IMR-90 (cell line): Measurements from ENCODE around the gene TEDDM1. TPM values are rescaled to one million over a fixed set of nuclear protein-coding genes. Genes with fewer than 3 reads are reported as not detected.

Experiments
- ATAC-seq: fragments of 200-7000 bp; cut with Tn5 transposase; 2 replicates; pipeline ENCODE4 v1.9.1; 2020; ENCODE audit warnings: low read depth, mild to moderate bottlenecking, moderate library complexity
- BruUV-seq: library from RNA; stranded (reverse); fragments of 400-500 nt; replicated peaks from 2 replicates; lab custom pipeline; 2021; lab: Mats Ljungman, UMichigan
- CTCF ChIA-PET: fragments of 300-600 bp; formaldehyde crosslinking; extraction: SDS; loops from one replicate; lab custom pipeline; 2021; ENCODE audit warnings: antibody characterized with exemption; lab: Yijun Ruan, JAX
- POLR2A ChIA-PET: fragments of 300-600 bp; sonication (Branson Sonifier 250); formaldehyde crosslinking; loops from one replicate; lab custom pipeline; 2022; ENCODE audit warnings: antibody characterized with exemption; ENCODE audit not compliant: unreplicated experiment; lab: Charles Lee
- DNase-seq: peaks from one replicate; pipeline ENCODE4 v3.0.0; 2013
- H2AFZ ChIP-seq: replicated peaks from 2 replicates; pipeline ENCODE3; 2013; ENCODE audit warnings: low read length, mild to moderate bottlenecking; ENCODE audit not compliant: poor library complexity
- H2AK5ac ChIP-seq: 2 replicates; pipeline ENCODE4 v1.6.1; 2013; ENCODE audit warnings: low read depth, low read length, inconsistent platforms
- H2AK9ac ChIP-seq: replicated peaks from 2 replicates; pipeline ENCODE3; 2013; ENCODE audit warnings: mild to moderate bottlenecking, low read depth, low read length, moderate library complexity; ENCODE audit not compliant: poor library complexity
- H2BK120ac ChIP-seq: 2 replicates; pipeline ENCODE4 v1.6.1; 2013; ENCODE audit warnings: low read depth, low read length, inconsistent platforms
- H2BK15ac ChIP-seq: 3 replicates; pipeline ENCODE4 v1.6.1; 2013; ENCODE audit warnings: low read depth, low read length, inconsistent platforms
- H2BK20ac ChIP-seq: 2 replicates; pipeline ENCODE4 v1.6.1; 2013; ENCODE audit warnings: low read depth, mild to moderate bottlenecking, inconsistent platforms, low read length, moderate library complexity
- H2BK5ac ChIP-seq: 2 replicates; pipeline ENCODE4 v1.6.1; 2013; ENCODE audit warnings: mild to moderate bottlenecking, low read depth, low read length, inconsistent platforms; ENCODE audit not compliant: poor library complexity, severe bottlenecking
- H3K14ac ChIP-seq: replicated peaks from 2 replicates; pipeline ENCODE4 v1.6.1; 2013; ENCODE audit warnings: low read depth, low read length, inconsistent platforms
- H3K18ac ChIP-seq: 2 replicates; pipeline ENCODE4 v1.6.1; 2013; ENCODE audit warnings: low read depth, low read length, control low read depth
- H3K23ac ChIP-seq: 2 replicates; pipeline ENCODE4 v1.6.1; 2013; ENCODE audit warnings: low read depth, low read length, inconsistent platforms
- H3K27ac ChIP-seq: 2 replicates; pipeline ENCODE4 v1.5.1; 2013; ENCODE audit warnings: mild to moderate bottlenecking, control low read depth, low read length; ENCODE audit not compliant: insufficient read depth
- H3K27me3 ChIP-seq: 2 replicates; pipeline ENCODE4 v1.6.1; 2013; ENCODE audit warnings: low read length; ENCODE audit not compliant: control insufficient read depth, insufficient read depth
- H3K36me3 ChIP-seq: 2 replicates; pipeline ENCODE4 v1.6.1; 2013; ENCODE audit warnings: low read length, mixed read lengths; ENCODE audit not compliant: control insufficient read depth, insufficient read depth
- H3K4ac ChIP-seq: 2 replicates; pipeline ENCODE4 v1.6.1; 2013; ENCODE audit warnings: low read depth, low read length, inconsistent platforms
- H3K4me1 ChIP-seq: 2 replicates; pipeline ENCODE4 v1.6.1; 2013; ENCODE audit warnings: low read length, mixed read lengths; ENCODE audit not compliant: control insufficient read depth, insufficient read depth
- H3K4me2 ChIP-seq: 2 replicates; pipeline ENCODE4 v1.6.1; 2013; ENCODE audit warnings: low read depth, mild to moderate bottlenecking, control low read depth, low read length, moderate library complexity
- H3K4me3 ChIP-seq: 2 replicates; pipeline ENCODE4 v1.5.1; 2013; ENCODE audit warnings: low read depth, mild to moderate bottlenecking, control low read depth, low read length, moderate library complexity; ENCODE audit not compliant: insufficient read depth
- H3K56ac ChIP-seq: 2 replicates; pipeline ENCODE4 v1.6.1; 2013; ENCODE audit warnings: low read length, inconsistent platforms; ENCODE audit not compliant: insufficient read depth; ENCODE audit errors: extremely low read depth
- H3K79me1 ChIP-seq, 2 experiments: 2 replicates each; pipeline ENCODE4 v1.6.1; 2013; ENCODE audit warnings: low read length in 2 of 2, inconsistent platforms in 1 of 2, low read depth in 1 of 2
- H3K9ac ChIP-seq: 2 replicates; pipeline ENCODE4 v1.6.1; 2013; ENCODE audit warnings: low read depth, low read length, control low read depth
- H3K9me1 ChIP-seq: 2 replicates; pipeline ENCODE4 v1.6.1; 2013; ENCODE audit warnings: low read length, inconsistent platforms; ENCODE audit not compliant: insufficient read depth
- H3K9me3 ChIP-seq: 2 replicates; pipeline ENCODE4 v1.6.1; 2013; ENCODE audit warnings: low read length; ENCODE audit not compliant: control insufficient read depth, insufficient read depth
- H4K20me1 ChIP-seq: 2 replicates; pipeline ENCODE4 v1.6.1; 2013; ENCODE audit warnings: low read length, inconsistent platforms; ENCODE audit not compliant: insufficient read depth
- H4K5ac ChIP-seq: 2 replicates; pipeline ENCODE4 v1.6.1; 2013; ENCODE audit warnings: mild to moderate bottlenecking, low read depth, low read length, control low read depth
- H4K8ac ChIP-seq, 2 experiments: 2 replicates each; pipeline ENCODE4 v1.6.1; 2013; ENCODE audit warnings: low read depth in 2 of 2, low read length in 2 of 2, control low read depth in 1 of 2, inconsistent platforms in 1 of 2
- H4K91ac ChIP-seq: 2 replicates; pipeline ENCODE4 v1.6.1; 2013; ENCODE audit warnings: low read depth, low read length, inconsistent platforms; ENCODE audit not compliant: insufficient read depth
- BHLHE40 ChIP-seq: fragments of 150-350 bp; IDR thresholded peaks from 2 replicates; pipeline ENCODE4 v1.6.1; 2016; ENCODE audit warnings: mild to moderate bottlenecking, low read depth, low read length
- CEBPB ChIP-seq: IDR thresholded peaks from 2 replicates; pipeline ENCODE4 v1.6.1; 2012; ENCODE audit warnings: low read depth, low read length, improper control_type of control experiment
- CHD1 ChIP-seq: IDR thresholded peaks from 2 replicates; pipeline ENCODE4 v1.6.1; 2012; ENCODE audit warnings: low read depth, low read length, improper control_type of control experiment
- FOS ChIP-seq: fragments of 150-350 bp; IDR thresholded peaks from 2 replicates; pipeline ENCODE4 v1.6.1; 2016; ENCODE audit warnings: low read depth, low read length
- MAFK ChIP-seq: IDR thresholded peaks from 2 replicates; pipeline ENCODE4 v1.6.1; 2012; ENCODE audit warnings: low read depth, low read length, improper control_type of control experiment
- MAZ ChIP-seq: IDR thresholded peaks from 2 replicates; pipeline ENCODE4 v1.6.1; 2012; ENCODE audit warnings: low read depth, mild to moderate bottlenecking, low read length, improper control_type of control experiment, moderate library complexity, borderline replicate concordance
- MXI1 ChIP-seq: IDR thresholded peaks from 2 replicates; pipeline ENCODE4 v1.6.1; 2012; ENCODE audit warnings: low read depth, mild to moderate bottlenecking, low read length, moderate library complexity, borderline replicate concordance
- NFE2L2 ChIP-seq: fragments of 150-350 bp; IDR thresholded peaks from 2 replicates; pipeline ENCODE4 v1.6.1; 2016; ENCODE audit warnings: low read depth, mild to moderate bottlenecking, low read length
- POLR2A ChIP-seq: IDR thresholded peaks from 2 replicates; pipeline ENCODE4 v1.6.1; 2012; ENCODE audit warnings: mild to moderate bottlenecking, low read depth, low read length
- RAD21 ChIP-seq: IDR thresholded peaks from 2 replicates; pipeline ENCODE4 v1.6.1; 2012; ENCODE audit warnings: low read length, improper control_type of control experiment
- RCOR1 ChIP-seq: IDR thresholded peaks from 2 replicates; pipeline ENCODE4 v1.6.1; 2012; ENCODE audit warnings: mild to moderate bottlenecking, low read length, improper control_type of control experiment; ENCODE audit not compliant: insufficient replicate concordance
- RFX5 ChIP-seq: IDR thresholded peaks from 2 replicates; pipeline ENCODE4 v1.8.0; 2012; ENCODE audit warnings: low read depth, mild to moderate bottlenecking, low read length, moderate library complexity
- SMC3 ChIP-seq: fragments of 150-350 bp; IDR thresholded peaks from 2 replicates; pipeline ENCODE4 v1.6.1; 2016; ENCODE audit warnings: low read depth, mild to moderate bottlenecking, antibody characterized with exemption, low read length, moderate library complexity
- WGBS, 2 experiments: methylation state at CpG; one replicate each; pipeline versions ENCODE4 v1.1.5 to v1.1.7; 2013; ENCODE audit warnings: missing lambda C conversion rate in 2 of 2; ENCODE audit not compliant: insufficient read length in 1 of 2; ENCODE audit errors: extremely low coverage in 2 of 2; 5-methylcytosine and 5-hydroxymethylcytosine counted together
- dilution Hi-C: fragments of 300-500 bp; cut with HindIII; formaldehyde crosslinking; loops from one replicate; pipeline ENCODE4 v1.14.3; 2018; ENCODE audit warnings: low sequenced_read_pairs; ENCODE audit not compliant: unreplicated experiment
- in situ Hi-C: fragments of 300-500 bp; cut with MboI; formaldehyde crosslinking; loops from 3 replicates; pipeline ENCODE4 v1.14.3; 2019; ENCODE audit warnings: low sequenced_read_pairs, inconsistent platforms, mixed read lengths
- intact Hi-C: fragments of 100-400 bp; cut with micrococcal nuclease; formaldehyde crosslinking; loops from 2 replicates; pipeline ENCODE4 v1.10.0; 2022
- polyA plus RNA-seq, 3 experiments: library from polyadenylated mRNA; depleted of rRNA; stranded (reverse); fragments of >200 nt; gene quantifications; 2 replicates each; pipeline ENCODE4 v1.2.3, GENCODE V29; 2012; ENCODE audit warnings: low replicate concordance in 1 of 3
- total RNA-seq: library from RNA; depleted of rRNA; stranded (reverse); fragments of >200 nt; gene quantifications from 2 replicates; pipeline ENCODE4 v1.2.3, GENCODE V29; 2012
- TF ChIP-seq, protein P1 (sequence below): fragments of 150-350 bp; IDR thresholded peaks from 2 replicates; pipeline ENCODE4 v1.6.1; 2016; ENCODE audit warnings: low read depth, mild to moderate bottlenecking, low read length, moderate library complexity, borderline replicate concordance
- TF ChIP-seq, protein P2 (sequence below): fragments of 150-350 bp; IDR thresholded peaks from 2 replicates; pipeline ENCODE4 v1.6.1; 2017; ENCODE audit warnings: mild to moderate bottlenecking, antibody characterized with exemption, low read length, low read depth
- TF ChIP-seq, protein P3 (sequence below): conservative IDR thresholded peaks from 2 replicates; pipeline ENCODE4 v1.5.1; 2012; ENCODE audit warnings: mild to moderate bottlenecking, low read depth, low read length, improper control_type of control experiment

Gene TEDDM1
- total and polyA plus RNA-seq, 2 of the 4 experiments (the other 2 are of a cell fraction), result not detected

DNA sequence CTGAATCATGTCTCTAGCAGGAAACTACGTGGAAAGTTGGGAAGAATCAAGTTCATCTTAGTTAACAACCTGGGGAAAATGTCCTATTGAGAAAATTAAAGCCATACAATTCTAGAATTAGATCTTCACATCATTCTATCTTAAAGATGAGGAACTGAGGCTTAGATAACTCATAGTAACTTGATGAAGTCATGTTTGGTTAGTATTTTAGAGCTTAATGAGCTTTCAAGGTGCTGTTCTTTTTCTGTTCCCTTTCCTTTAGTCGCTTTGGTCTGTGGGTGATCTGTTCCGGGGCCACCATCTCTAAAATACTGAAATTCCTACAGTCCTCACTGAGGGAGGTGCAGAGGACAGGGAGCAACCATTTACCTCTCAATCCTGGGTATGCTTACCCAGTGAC, 4.6 kb downstream of the TEDDM1 start:
- Histone ChIP-seq H2BK120ac (no peak overlapping the region), H4K8ac (no peak overlapping the region), H3K4me1 (peaks cover 3% of the 10 kb centered on the region), H3K27ac (no peak overlapping the region), H2AK9ac (no peak overlapping the region), H3K56ac (no peak overlapping the region), H3K4ac (no peak overlapping the region), H3K18ac (no peak overlapping the region), H3K79me1 (peaks cover 5 to 7% of the 10 kb centered on the region in 2 experiments; a peak in 1 of 4 replicates), H3K27me3 (no peaks in the 10 kb centered on the region), H4K91ac (no peak overlapping the region), H3K36me3 (no peaks in the 10 kb centered on the region), H3K9me1 (no peaks in the 10 kb centered on the region), H2BK15ac (no peak overlapping the region), H2AK5ac (no peak overlapping the region), H3K4me3 (no peak overlapping the region), H2AFZ (no peak overlapping the region), H3K14ac (no peak overlapping the region), H2BK5ac (no peak overlapping the region), H4K20me1 (no peaks in the 10 kb centered on the region), H4K5ac (no peak overlapping the region), H3K9ac (no peak overlapping the region), H2BK20ac (no peak overlapping the region), H3K4me2 (no peak overlapping the region), H3K9me3 (no peaks in the 10 kb centered on the region), H3K23ac (no peak overlapping the region)
- WGBS, 2 experiments, result no CpG with 5 or more reads among the region's 3 CpGs
- POLR2A ChIA-PET, result no interaction called here
- dilution Hi-C loops, result no loop called here
- CTCF ChIA-PET, result interaction anchor here (1.3 to 3.5 kb wide), 4 partner anchors 14 to 315 kb away, joined by 3 to 81 read pairs (median 4); no protein-coding TSS in a partner anchor
- BruUV-seq, result no TSS peak
- intact Hi-C loops, result loop anchor here (1.0 to 5.0 kb wide), 4 partner anchors 253 to 1204 kb away; no protein-coding TSS in a partner anchor
- TF ChIP-seq, protein P1, sequence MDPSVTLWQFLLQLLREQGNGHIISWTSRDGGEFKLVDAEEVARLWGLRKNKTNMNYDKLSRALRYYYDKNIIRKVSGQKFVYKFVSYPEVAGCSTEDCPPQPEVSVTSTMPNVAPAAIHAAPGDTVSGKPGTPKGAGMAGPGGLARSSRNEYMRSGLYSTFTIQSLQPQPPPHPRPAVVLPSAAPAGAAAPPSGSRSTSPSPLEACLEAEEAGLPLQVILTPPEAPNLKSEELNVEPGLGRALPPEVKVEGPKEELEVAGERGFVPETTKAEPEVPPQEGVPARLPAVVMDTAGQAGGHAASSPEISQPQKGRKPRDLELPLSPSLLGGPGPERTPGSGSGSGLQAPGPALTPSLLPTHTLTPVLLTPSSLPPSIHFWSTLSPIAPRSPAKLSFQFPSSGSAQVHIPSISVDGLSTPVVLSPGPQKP, result no peak
- TF ChIP-seq, protein P2, sequence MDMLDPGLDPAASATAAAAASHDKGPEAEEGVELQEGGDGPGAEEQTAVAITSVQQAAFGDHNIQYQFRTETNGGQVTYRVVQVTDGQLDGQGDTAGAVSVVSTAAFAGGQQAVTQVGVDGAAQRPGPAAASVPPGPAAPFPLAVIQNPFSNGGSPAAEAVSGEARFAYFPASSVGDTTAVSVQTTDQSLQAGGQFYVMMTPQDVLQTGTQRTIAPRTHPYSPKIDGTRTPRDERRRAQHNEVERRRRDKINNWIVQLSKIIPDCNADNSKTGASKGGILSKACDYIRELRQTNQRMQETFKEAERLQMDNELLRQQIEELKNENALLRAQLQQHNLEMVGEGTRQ, result no peak
- TF ChIP-seq MAFK (no peak), CEBPB (no peak), RCOR1 (no peak), BHLHE40 (no peak), RAD21 (no peak), FOS (no peak), RFX5 (no peak), SMC3 (no peak), CHD1 (no peak), NFE2L2 (no peak), POLR2A (no peak), MAZ (no peak), MXI1 (no peak)
- TF ChIP-seq, protein P3, sequence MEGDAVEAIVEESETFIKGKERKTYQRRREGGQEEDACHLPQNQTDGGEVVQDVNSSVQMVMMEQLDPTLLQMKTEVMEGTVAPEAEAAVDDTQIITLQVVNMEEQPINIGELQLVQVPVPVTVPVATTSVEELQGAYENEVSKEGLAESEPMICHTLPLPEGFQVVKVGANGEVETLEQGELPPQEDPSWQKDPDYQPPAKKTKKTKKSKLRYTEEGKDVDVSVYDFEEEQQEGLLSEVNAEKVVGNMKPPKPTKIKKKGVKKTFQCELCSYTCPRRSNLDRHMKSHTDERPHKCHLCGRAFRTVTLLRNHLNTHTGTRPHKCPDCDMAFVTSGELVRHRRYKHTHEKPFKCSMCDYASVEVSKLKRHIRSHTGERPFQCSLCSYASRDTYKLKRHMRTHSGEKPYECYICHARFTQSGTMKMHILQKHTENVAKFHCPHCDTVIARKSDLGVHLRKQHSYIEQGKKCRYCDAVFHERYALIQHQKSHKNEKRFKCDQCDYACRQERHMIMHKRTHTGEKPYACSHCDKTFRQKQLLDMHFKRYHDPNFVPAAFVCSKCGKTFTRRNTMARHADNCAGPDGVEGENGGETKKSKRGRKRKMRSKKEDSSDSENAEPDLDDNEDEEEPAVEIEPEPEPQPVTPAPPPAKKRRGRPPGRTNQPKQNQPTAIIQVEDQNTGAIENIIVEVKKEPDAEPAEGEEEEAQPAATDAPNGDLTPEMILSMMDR, result no peak
- DNase-seq, result no peak
- ATAC-seq, result no peak
- in situ Hi-C loops, result loop anchor here (5.0 to 10.0 kb wide), 3 partner anchors 254 to 919 kb away; no protein-coding TSS in a partner anchor
